HepG2 (cell line): ENCODE data around the gene COL9A3. TPM values are rescaled to one million over a fixed set of nuclear protein-coding genes. Genes with fewer than 3 reads are reported as not detected.

Experiments used
- AGO2 ChIP-seq: fragments of 200-400 bp; formaldehyde crosslinking; optimal IDR thresholded peaks from 2 replicates; pipeline ENCODE3; 2017; ENCODE audit warnings: mild to moderate bottlenecking, low read depth, low read length, moderate library complexity
- ARID4A ChIP-seq: sonication (generic); formaldehyde crosslinking; IDR thresholded peaks from 2 replicates; pipeline ENCODE4 v1.5.0; 2020; ENCODE audit warnings: mild to moderate bottlenecking, missing genetic modification reagents, borderline replicate concordance
- CREBL2 ChIP-seq: sonication (generic); formaldehyde crosslinking; IDR thresholded peaks from 2 replicates; pipeline ENCODE4 v1.8.1; 2023; ENCODE audit warnings: missing genetic modification reagents, mild to moderate bottlenecking, borderline replicate concordance
- FOXA1 ChIP-seq, 2 experiments: fragments of 450-650 bp in 1 of 2; sonication (generic) in 1 of 2; formaldehyde crosslinking in 1 of 2; IDR thresholded peaks; 2 replicates each; pipeline versions ENCODE4 v1.4.0 to v1.6.1; 2016 to 2020; ENCODE audit warnings: missing genetic modification reagents in 1 of 2
- MATR3 ChIP-seq: sonication (generic); formaldehyde crosslinking; IDR thresholded peaks from 2 replicates; pipeline ENCODE4 v1.4.0; 2020; ENCODE audit warnings: missing genetic modification reagents
- MEIS1 ChIP-seq: sonication (generic); formaldehyde crosslinking; IDR thresholded peaks from 2 replicates; pipeline ENCODE4 v1.9.0; 2021; ENCODE audit warnings: mild to moderate bottlenecking, missing genetic modification reagents, moderate library complexity, borderline replicate concordance
- MLLT10 ChIP-seq: sonication (generic); formaldehyde crosslinking; IDR thresholded peaks from 2 replicates; pipeline ENCODE4 v1.4.0; 2020; ENCODE audit warnings: missing genetic modification reagents
- NCOR1 ChIP-seq: fragments of 200-600 bp; sonication (generic); IDR thresholded peaks from 2 replicates; pipeline ENCODE4 v1.7.0; 2017; ENCODE audit warnings: antibody characterized with exemption, low read length, borderline replicate concordance
- PHF21A ChIP-seq: sonication (generic); formaldehyde crosslinking; IDR thresholded peaks from 2 replicates; pipeline ENCODE4 v1.5.0; 2020; ENCODE audit warnings: mild to moderate bottlenecking, missing genetic modification reagents
- RXRB ChIP-seq: IDR thresholded peaks from 2 replicates; pipeline ENCODE4 v1.6.1; 2016; ENCODE audit warnings: borderline replicate concordance, missing genetic modification reagents, missing compliant biosample characterization
- SPEN ChIP-seq: sonication (generic); formaldehyde crosslinking; IDR thresholded peaks from 2 replicates; pipeline ENCODE4 v1.5.1; 2020; ENCODE audit warnings: low read depth, mild to moderate bottlenecking, missing genetic modification reagents
- ZC3H13 ChIP-seq: sonication (generic); formaldehyde crosslinking; IDR thresholded peaks from 2 replicates; pipeline ENCODE4 v1.8.1; 2023; ENCODE audit warnings: mild to moderate bottlenecking, missing genetic modification reagents, moderate library complexity
- ZMAT3 ChIP-seq: sonication (generic); formaldehyde crosslinking; conservative IDR thresholded peaks from 2 replicates; pipeline ENCODE4 v1.7.0; 2021; ENCODE audit warnings: missing genetic modification reagents
- ZNF180 ChIP-seq: sonication (generic); formaldehyde crosslinking; IDR thresholded peaks from 2 replicates; pipeline ENCODE4 v1.4.0; 2020; ENCODE audit warnings: low read depth, missing genetic modification reagents, borderline replicate concordance
- ZNF280B ChIP-seq: sonication (generic); formaldehyde crosslinking; IDR thresholded peaks from 2 replicates; pipeline ENCODE4 v1.5.0; 2020; ENCODE audit warnings: missing genetic modification reagents, mild to moderate bottlenecking, borderline replicate concordance
- ZNF451 ChIP-seq: sonication (generic); formaldehyde crosslinking; IDR thresholded peaks from 2 replicates; pipeline ENCODE4 v1.5.0; 2020; ENCODE audit warnings: mild to moderate bottlenecking, missing genetic modification reagents
- ZNF672 ChIP-seq: sonication (generic); formaldehyde crosslinking; IDR thresholded peaks from 2 replicates; pipeline ENCODE4 v1.8.1; 2022; ENCODE audit warnings: missing genetic modification reagents
- ZNF740 ChIP-seq: sonication (generic); formaldehyde crosslinking; IDR thresholded peaks from 2 replicates; pipeline ENCODE4 v1.4.0; 2020; ENCODE audit warnings: missing genetic modification reagents
- ZNF784 ChIP-seq: sonication (generic); formaldehyde crosslinking; IDR thresholded peaks from 2 replicates; pipeline ENCODE4 v1.5.1; 2020; ENCODE audit warnings: missing genetic modification reagents, mild to moderate bottlenecking, borderline replicate concordance
- ZNF879 ChIP-seq: sonication (generic); formaldehyde crosslinking; IDR thresholded peaks from 2 replicates; pipeline ENCODE4 v1.8.1; 2023; ENCODE audit warnings: missing genetic modification reagents
- polyA plus RNA-seq, 8 experiments: library from polyadenylated mRNA; depleted of rRNA in 3 of 8; stranded (reverse) in 7 of 8; unstranded in 1 of 8; fragments of >200 nt; fragmentation: Illumina TruSeq in 4 of 8; extraction: Trizol in 4 of 8; gene quantifications; 2 replicates each; pipeline versions ENCODE4 v1.2.1 to v1.2.3, GENCODE V29; 2011 to 2016; ENCODE audit warnings: low read depth in 4 of 8, missing spikeins in 1 of 8, mixed read lengths in 1 of 8; ENCODE audit not compliant: insufficient read depth in 1 of 8
- total RNA-seq, 5 experiments: library from RNA; depleted of rRNA; stranded (reverse); fragments of >200 nt; fragmentation: Illumina TruSeq; extraction: Trizol; gene quantifications; 2 replicates each; pipeline ENCODE4 v1.2.3, GENCODE V29; 2016; ENCODE audit warnings: low read depth in 1 of 5

The COL9A3 gene
- total and polyA plus RNA-seq, 2 of the 13 experiments (the other 11 are each of a cell fraction or from before 2014, with no cell fraction given): 155 to 204 TPM

GRCh38 chr20:62861726-62862336, 45.0 kb downstream of the COL9A3 start, which contains the start of gene TCFL5 (continued):
- TF ChIP-seq MEIS1: peak; percentile 93; the same call in 1 of the 2 replicates
- TF ChIP-seq ZNF784: peak; percentile 86; the same call in 1 of the 2 replicates
- peak; percentile 65; the same call in 1 of the 2 replicates for TF ChIP-seq ZNF740 (CRISPR knock-in tag)
- peak; percentile 77 for TF ChIP-seq RXRB
- no peak for TF ChIP-seq ZNF180 (CRISPR knock-in tag)
- TF ChIP-seq ZC3H13 (CRISPR knock-in tag): peak; percentile 79; the same call in 1 of the 2 replicates
- no peak for TF ChIP-seq MLLT10 (CRISPR knock-in tag)
- peak; percentile 72; the same call in 1 of the 2 replicates for TF ChIP-seq PHF21A
- no peak for TF ChIP-seq FOXA1 (IDR thresholded peaks at IDR 0.05)
- TF ChIP-seq FOXA1 (CRISPR knock-in tag; IDR thresholded peaks at IDR 0.05): peak; percentile 65
- no peak for TF ChIP-seq ZNF672 (CRISPR knock-in tag)
- peak; percentile 94 for TF ChIP-seq SPEN (CRISPR knock-in tag)
- peak; percentile 97 for TF ChIP-seq CREBL2 (CRISPR knock-in tag)
- TF ChIP-seq ZNF451 (CRISPR knock-in tag): peak; percentile 89
- TF ChIP-seq AGO2: no peak
- no peak for TF ChIP-seq MATR3 (CRISPR knock-in tag)
- peak; percentile 91 for TF ChIP-seq ARID4A
- TF ChIP-seq ZMAT3: peak; percentile 93
- no peak; the same call in 1 of the 2 replicates for TF ChIP-seq NCOR1
- 0 out of 2 replicates have a peak, but pooled peaks have one; percentile 54 for TF ChIP-seq ZNF879 (CRISPR knock-in tag)
- TF ChIP-seq ZNF280B (CRISPR knock-in tag): peak; percentile 92
